Stomach (tissue), 9 donors: Measurements from ENCODE around the gene SAMD9. TPM values are rescaled to one million over a fixed set of nuclear protein-coding genes. Genes with fewer than 3 reads are reported as not detected.

Experiments used
- DNase-seq, 2 donors: peaks; one replicate each; pipeline versions ENCODE4 v3.0.0 to v3.0.0-alpha.2; 2013 to 2019
- H3K27ac ChIP-seq, 5 donors: fragments of 200-600 bp in 4 of 5; sonication (generic) in 4 of 5; one replicate each; pipeline ENCODE4 v1.5.1; 2013 to 2019; ENCODE audit warnings: mild to moderate bottlenecking in 1 of 5, moderate library complexity in 1 of 5
- H3K27me3 ChIP-seq, 3 donors: fragments of 200-600 bp; sonication (generic); one replicate each; pipeline ENCODE4 v1.5.1; 2017 to 2019; ENCODE audit warnings: mixed run types in 1 of 3
- H3K36me3 ChIP-seq, 4 donors: fragments of 200-600 bp; sonication (generic); 1 replicate in 3 of 4; 2 replicates in 1 of 4; pipeline ENCODE4 v1.5.1; 2016 to 2019
- H3K4me1 ChIP-seq, 4 donors: fragments of 200-600 bp; sonication (generic); one replicate each; pipeline ENCODE4 v1.5.1; 2016 to 2019
- H3K4me3 ChIP-seq, 4 donors: fragments of 200-600 bp; sonication (generic) in 3 of 4; one replicate each; pipeline ENCODE4 v1.5.1; 2016 to 2019; ENCODE audit warnings: mild to moderate bottlenecking in 1 of 4
- H3K9me3 ChIP-seq, 4 donors: fragments of 200-600 bp; sonication (generic); one replicate each; pipeline ENCODE4 v1.5.1; 2016 to 2019
- EP300 ChIP-seq: sonication (generic); formaldehyde crosslinking; IDR thresholded peaks from one replicate; pipeline ENCODE4 v1.6.1; 2017; ENCODE audit warnings: antibody characterized with exemption
- POLR2A ChIP-seq, 4 donors: fragments of 450-650 bp; IDR thresholded peaks; one replicate each; pipeline ENCODE4 v1.6.1; 2016; ENCODE audit warnings: antibody characterized with exemption in 4 of 4, control low read depth in 2 of 4, mild to moderate bottlenecking in 1 of 4, moderate library complexity in 1 of 4
- POLR2AphosphoS5 ChIP-seq, 3 donors: sonication (generic); formaldehyde crosslinking; IDR thresholded peaks; one replicate each; pipeline ENCODE4 v1.6.1; 2016; ENCODE audit warnings: antibody characterized with exemption in 3 of 3
- WGBS, 5 donors: extraction: QIAGEN DNeasy Blood & Tissue Kit in 3 of 5; methylation state at CpG; one replicate each; pipeline versions ENCODE4 v1.1.5 to v1.1.7; 2013 to 2018; 5-methylcytosine and 5-hydroxymethylcytosine counted together
- intact Hi-C: fragments of 100-400 bp; cut with DNase I; formaldehyde crosslinking; loops from one replicate; pipeline ENCODE4 v1.15.1; 2023; ENCODE audit warnings: low total_unique reads
- polyA plus RNA-seq, 3 donors: library from polyadenylated mRNA; stranded (reverse); fragments of 200-250 nt; gene quantifications; one replicate each; pipeline ENCODE4 v1.2.3, GENCODE V29; 2013
- total RNA-seq, 5 donors: library from RNA; depleted of rRNA; stranded (reverse); fragments of >200 nt; gene quantifications; one replicate each; pipeline versions ENCODE4 v1.1.0 to v1.2.3, GENCODE V29; 2014 to 2016
- TF ChIP-seq, protein P1 (sequence below), 7 experiments: fragments of 450-650 bp in 4 of 7; fragments of 200-600 bp in 3 of 7; sonication (generic) in 3 of 7; IDR thresholded peaks; one replicate each; pipeline ENCODE4 v1.5.1; 2016 to 2019; ENCODE audit warnings: antibody characterized with exemption in 7 of 7, control low read depth in 2 of 7, mild to moderate bottlenecking in 1 of 7
- donor health status: healthy with polysubstance abuse.
- donor health status: Bipolar disorder and iron deficiency.
- donor health status: healthy.

Gene SAMD9
- total and polyA plus RNA-seq, 8 donors = 0.58 to 11.7 (median 4.0) TPM

DNA sequence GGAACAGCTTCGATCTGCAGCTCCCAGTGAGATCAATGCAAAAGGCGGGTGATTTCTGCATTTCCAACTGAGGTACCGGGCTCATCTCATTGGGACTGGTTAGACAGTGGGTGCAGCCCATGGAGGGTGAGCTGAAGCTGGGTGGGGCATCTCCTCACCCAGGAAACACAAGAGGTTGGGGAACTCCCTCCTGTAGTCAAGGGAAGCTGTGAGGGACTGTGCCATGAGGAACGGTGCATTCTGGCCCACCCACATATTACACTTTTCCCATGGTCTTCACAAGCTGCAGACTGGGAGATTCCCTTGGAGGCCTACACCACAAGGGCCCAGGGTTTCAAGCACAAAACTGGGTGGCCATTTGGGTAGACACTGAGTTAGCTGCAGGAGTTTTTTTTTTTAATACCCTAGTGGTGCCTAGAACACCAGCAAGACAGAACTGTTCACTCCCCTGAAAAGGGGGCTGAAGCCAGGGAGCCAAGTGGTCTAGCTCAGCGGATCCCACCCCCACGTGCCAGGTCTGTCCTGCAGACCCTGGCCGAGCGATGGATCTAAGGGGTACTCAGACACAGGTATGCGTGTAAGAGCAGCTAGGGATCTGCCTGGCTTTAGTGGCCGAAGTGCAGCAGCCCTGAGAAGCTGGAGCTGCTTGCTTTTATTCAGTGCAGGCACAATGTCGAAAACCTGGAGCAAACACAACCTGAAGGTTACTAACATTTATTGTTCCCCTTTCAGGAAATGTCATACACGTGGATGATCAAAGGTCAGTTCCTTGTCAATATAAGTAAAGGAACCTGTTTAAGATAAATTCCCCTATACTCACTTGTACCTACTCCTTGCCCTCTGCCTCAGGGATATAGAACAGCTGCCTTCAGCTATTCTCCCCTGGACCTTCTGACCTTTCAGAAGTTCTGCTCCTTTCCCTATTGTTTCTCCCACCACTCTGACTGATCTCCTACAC lies 3.1 kb upstream of the SAMD9 start:
- H3K27me3 ChIP-seq = no peaks in the 10 kb centered on the region
- H3K9me3 ChIP-seq = peaks cover 0 to 9% (median 2%) of the 10 kb centered on the region in 4 donors
- H3K4me1 ChIP-seq = peaks cover 0 to 21% (median 8%) of the 10 kb centered on the region in 4 donors
- DNase-seq = no peak
- TF ChIP-seq POLR2AphosphoS5 (IDR thresholded peaks at IDR 0.05) = no peak
- TF ChIP-seq POLR2A (IDR thresholded peaks at IDR 0.05) = no peak
- TF ChIP-seq EP300 = no peak
- TF ChIP-seq, protein P1, sequence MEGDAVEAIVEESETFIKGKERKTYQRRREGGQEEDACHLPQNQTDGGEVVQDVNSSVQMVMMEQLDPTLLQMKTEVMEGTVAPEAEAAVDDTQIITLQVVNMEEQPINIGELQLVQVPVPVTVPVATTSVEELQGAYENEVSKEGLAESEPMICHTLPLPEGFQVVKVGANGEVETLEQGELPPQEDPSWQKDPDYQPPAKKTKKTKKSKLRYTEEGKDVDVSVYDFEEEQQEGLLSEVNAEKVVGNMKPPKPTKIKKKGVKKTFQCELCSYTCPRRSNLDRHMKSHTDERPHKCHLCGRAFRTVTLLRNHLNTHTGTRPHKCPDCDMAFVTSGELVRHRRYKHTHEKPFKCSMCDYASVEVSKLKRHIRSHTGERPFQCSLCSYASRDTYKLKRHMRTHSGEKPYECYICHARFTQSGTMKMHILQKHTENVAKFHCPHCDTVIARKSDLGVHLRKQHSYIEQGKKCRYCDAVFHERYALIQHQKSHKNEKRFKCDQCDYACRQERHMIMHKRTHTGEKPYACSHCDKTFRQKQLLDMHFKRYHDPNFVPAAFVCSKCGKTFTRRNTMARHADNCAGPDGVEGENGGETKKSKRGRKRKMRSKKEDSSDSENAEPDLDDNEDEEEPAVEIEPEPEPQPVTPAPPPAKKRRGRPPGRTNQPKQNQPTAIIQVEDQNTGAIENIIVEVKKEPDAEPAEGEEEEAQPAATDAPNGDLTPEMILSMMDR (IDR thresholded peaks at IDR 0.05) = no peak
- intact Hi-C loops = no loop called here
- H3K27ac ChIP-seq = no peak overlapping the region
- no peaks in the 10 kb centered on the region for H3K36me3 ChIP-seq
- H3K4me3 ChIP-seq = no peak overlapping the region
- WGBS, 5 donors = 84 to 91% (median 86%) methylated on average over 10 to 12 of the region's 12 CpGs

DNA sequence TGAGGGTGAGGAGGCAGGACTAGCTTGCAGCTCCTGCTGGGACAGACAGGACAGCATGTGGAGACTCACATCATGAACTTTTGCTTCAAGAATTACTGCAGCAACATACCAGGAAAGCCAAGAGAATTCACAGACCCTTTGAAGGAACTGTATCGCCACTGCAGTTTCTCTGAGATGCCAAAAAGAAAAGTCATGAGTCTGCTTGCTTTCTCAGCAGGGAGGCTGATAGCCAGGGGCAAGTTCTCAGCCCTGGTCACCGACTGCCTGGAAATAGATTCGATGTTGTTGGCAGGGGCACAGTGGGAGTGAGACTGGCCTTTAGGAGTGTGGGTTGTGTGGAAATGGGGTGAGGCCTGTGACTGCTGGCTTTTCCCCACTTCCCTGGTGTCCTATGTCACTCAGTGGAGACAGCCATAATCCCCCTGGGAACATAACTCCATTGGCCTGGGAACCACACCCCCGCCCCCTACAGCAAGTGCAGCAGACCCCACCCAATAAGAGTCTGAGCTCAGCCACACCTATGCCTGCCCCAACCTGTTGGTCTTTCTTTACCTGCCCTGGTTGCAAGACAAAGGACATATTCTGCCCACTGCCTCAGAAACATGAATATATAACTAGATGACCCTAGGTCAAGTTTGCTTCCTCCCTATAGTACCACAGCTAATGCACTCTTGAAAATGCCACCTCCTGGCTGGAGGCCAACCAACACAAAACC lies 1.6 kb upstream of the SAMD9 start:
- intact Hi-C loops = no loop called here
- 78 to 91% (median 88%) methylated on average over 4 of the region's 4 CpGs for WGBS, 5 donors
- H3K4me1 ChIP-seq = peaks cover 0 to 26% (median 9%) of the 10 kb centered on the region in 4 donors
- peaks cover 0 to 9% (median 2%) of the 10 kb centered on the region in 4 donors for H3K9me3 ChIP-seq
- no peaks in the 10 kb centered on the region for H3K27me3 ChIP-seq
- H3K27ac ChIP-seq = no peak overlapping the region
- no peak for DNase-seq
- TF ChIP-seq POLR2AphosphoS5 (IDR thresholded peaks at IDR 0.05) (no peak), EP300 (no peak), POLR2A (IDR thresholded peaks at IDR 0.05) (no peak)
- TF ChIP-seq, protein P1 (IDR thresholded peaks at IDR 0.05) = no peak
- H3K4me3 ChIP-seq = no peak overlapping the region
- H3K36me3 ChIP-seq = peaks cover 0 to 5% (median under 1%) of the 10 kb centered on the region in 4 donors

DNA sequence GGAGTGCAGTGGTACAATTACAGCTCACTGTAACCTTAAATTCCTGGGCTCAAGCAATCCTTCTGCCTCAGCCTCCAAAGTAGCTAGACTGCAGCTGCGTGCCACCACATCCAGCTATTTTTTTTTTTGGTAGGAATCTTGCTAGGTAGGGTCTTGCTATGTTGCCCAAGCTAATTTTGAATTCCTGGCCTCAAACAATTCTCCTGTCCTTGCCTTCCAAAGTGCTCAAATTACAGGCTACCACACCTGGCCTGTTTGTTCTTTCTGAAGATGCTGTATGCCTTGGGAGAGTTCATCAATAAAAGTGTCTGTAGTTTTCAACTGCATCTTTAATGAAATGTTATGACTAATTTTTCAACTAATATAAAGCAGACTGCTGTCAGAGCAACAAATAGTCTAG lies 452 bp downstream of the SAMD9 start:
- H3K27ac ChIP-seq = peak overlapping the region in 4 of 5 donors; percentile 57 to 80 (median 70)
- peaks cover 0 to 14% (median 8%) of the 10 kb centered on the region in 4 donors for H3K9me3 ChIP-seq
- H3K36me3 ChIP-seq = peaks cover 0 to 11% (median 10%) of the 10 kb centered on the region in 4 donors
- H3K4me1 ChIP-seq = peaks cover 0 to 26% (median 9%) of the 10 kb centered on the region in 4 donors
- DNase-seq = no peak
- peak overlapping the region; percentile 34 to 53 (median 40) for H3K4me3 ChIP-seq
- intact Hi-C loops = no loop called here
- 60 to 85% (median 76%) methylated on average over 1 of the region's 1 CpG for WGBS, 5 donors
- TF ChIP-seq POLR2A (IDR thresholded peaks at IDR 0.05) (no peak), POLR2AphosphoS5 (IDR thresholded peaks at IDR 0.05) (no peak), EP300 (no peak)
- TF ChIP-seq, protein P1 (IDR thresholded peaks at IDR 0.05) = no peak
- no peaks in the 10 kb centered on the region for H3K27me3 ChIP-seq

DNA sequence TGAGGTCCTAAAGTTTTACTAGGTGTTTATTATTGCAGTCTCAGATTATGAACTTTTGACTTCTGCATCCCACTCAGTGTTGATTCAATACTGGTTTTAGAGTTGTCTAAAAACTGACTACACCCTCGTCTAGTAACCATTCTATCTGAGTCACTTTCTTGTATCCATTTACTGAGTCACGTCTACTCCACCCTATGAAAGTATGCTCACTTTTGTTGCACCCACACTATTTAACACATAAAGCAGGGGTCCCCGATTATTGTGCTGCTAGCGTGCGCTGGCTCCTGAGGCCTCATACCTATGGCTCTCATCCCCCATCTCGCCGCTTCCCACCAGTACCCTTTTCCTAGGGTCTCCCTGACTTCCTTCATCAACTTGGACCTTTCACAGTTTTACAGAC lies 2.0 kb downstream of the SAMD9 start:
- H3K27ac ChIP-seq = no peak overlapping the region
- H3K36me3 ChIP-seq = peaks cover 0 to 19% (median 13%) of the 10 kb centered on the region in 4 donors
- WGBS, 5 donors = 61 to 84% (median 80%) methylated on average over 7 of the region's 7 CpGs
- no peak overlapping the region for H3K4me3 ChIP-seq
- H3K4me1 ChIP-seq = peaks cover 0 to 26% (median 9%) of the 10 kb centered on the region in 4 donors
- intact Hi-C loops = no loop called here
- no peaks in the 10 kb centered on the region for H3K27me3 ChIP-seq
- TF ChIP-seq, protein P1 (IDR thresholded peaks at IDR 0.05) = no peak
- TF ChIP-seq POLR2A (IDR thresholded peaks at IDR 0.05) (no peak), POLR2AphosphoS5 (IDR thresholded peaks at IDR 0.05) (no peak), EP300 (no peak)
- no peak for DNase-seq
- peaks cover 0 to 24% (median 12%) of the 10 kb centered on the region in 4 donors for H3K9me3 ChIP-seq
